ENCODE results near the gene NANOS1.
"Not testable (repeated sequence)": the region's sequence is repeated elsewhere in the genome, so short reads cannot be mapped to it uniquely, and the experiment has no call there.

The NANOS1 gene

DNA sequence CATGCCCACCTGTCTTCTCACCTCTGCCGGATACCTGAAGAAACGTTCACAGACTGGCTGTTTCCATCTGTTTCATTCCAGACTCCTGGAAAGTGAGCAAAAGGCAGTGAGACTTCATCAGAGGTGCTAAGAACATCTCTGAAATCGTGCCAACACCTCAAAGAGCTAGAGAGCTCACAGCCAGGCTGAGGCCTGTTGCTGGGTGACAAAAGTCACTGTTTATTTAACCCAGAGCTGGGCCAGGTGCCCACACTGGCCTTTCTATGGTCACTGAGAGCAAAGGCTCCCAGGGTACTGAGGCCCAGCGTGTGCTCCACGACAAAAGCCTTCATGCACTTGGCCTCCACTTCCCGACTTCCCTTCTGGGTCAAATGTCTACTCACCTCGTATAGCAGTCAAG, 3.7 kb upstream of the NANOS1 start:
- DNase-seq (ENCODE audit: low read depth) = no peak
- H3K4me3 ChIP-seq (ENCODE audit: low read depth, low read length) = no peak overlapping the region
- TF ChIP-seq, protein P1, sequence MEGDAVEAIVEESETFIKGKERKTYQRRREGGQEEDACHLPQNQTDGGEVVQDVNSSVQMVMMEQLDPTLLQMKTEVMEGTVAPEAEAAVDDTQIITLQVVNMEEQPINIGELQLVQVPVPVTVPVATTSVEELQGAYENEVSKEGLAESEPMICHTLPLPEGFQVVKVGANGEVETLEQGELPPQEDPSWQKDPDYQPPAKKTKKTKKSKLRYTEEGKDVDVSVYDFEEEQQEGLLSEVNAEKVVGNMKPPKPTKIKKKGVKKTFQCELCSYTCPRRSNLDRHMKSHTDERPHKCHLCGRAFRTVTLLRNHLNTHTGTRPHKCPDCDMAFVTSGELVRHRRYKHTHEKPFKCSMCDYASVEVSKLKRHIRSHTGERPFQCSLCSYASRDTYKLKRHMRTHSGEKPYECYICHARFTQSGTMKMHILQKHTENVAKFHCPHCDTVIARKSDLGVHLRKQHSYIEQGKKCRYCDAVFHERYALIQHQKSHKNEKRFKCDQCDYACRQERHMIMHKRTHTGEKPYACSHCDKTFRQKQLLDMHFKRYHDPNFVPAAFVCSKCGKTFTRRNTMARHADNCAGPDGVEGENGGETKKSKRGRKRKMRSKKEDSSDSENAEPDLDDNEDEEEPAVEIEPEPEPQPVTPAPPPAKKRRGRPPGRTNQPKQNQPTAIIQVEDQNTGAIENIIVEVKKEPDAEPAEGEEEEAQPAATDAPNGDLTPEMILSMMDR (conservative IDR thresholded peaks at IDR 0.05; ENCODE audit: low read depth, low read length) = no peak

DNA sequence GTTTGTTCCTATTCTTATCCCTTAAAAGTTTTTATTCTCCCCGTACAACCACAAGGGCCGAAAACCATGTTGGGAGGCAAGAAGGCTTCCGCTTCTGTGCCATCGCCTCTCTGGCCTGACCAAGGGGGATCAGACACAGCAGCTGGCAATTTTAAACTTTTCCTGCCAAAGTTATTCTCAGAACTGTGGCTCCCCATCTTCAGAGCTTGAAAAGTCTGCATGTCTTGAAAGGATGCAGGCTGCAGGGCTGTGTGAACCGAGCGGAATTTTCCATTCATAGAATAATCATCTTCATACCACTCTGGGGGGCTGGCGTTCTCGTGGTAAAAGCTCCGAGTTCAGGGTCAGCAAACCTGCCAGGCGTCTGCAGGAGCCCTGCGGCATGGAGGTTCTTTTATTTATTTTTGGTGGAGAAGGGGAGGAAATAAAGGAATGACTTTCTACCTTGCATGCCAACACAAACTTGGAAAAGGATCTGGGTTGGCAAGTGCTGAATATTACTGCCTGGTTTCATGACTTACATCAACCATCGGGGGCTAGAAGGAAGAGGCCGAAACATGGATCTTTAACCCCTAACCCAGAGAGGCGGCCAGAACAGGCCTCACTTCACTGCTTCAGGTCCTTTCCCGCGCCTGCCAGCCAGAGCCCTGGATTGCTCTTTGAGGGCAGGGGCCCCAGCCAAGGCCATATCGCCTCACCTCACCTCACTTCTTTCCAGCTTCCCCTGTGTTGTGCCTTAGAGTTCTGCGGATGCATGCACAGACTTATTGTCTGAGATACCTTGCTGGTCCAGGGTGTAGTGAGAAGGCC, 3.0 kb upstream of the NANOS1 start:
- TF ChIP-seq, protein P1 (conservative IDR thresholded peaks at IDR 0.05; ENCODE audit: low read depth, low read length) = no peak
- DNase-seq (ENCODE audit: low read depth) = no peak

DNA sequence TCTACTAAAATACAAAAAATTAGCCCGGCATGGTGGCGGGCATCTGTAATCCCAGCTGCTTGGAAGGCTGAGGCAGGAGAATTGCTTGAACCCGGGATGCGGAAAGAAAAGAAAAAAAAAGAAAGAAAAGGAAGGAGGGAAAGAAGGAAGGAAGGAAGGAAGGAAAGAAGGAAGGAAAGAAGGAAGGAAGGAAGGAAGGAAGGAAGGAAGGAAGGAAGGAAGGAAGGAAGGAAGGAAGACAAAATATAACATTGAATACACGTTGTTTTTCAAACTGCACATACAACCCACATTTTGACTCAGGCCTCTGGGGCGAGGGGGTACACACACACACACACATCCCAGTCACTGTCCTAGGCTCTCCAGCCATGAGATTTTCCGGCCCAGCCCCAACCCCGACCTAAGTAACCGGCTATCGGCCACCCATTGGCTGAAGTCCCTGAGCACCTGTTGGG, 1.0 kb upstream of the NANOS1 start:
- DNase-seq (ENCODE audit: low read depth) = not testable (repeated sequence)
- peak overlapping the region; percentile 57 for H3K4me3 ChIP-seq (ENCODE audit: low read depth, low read length)

More for the DNA sequence above, 3.0 kb upstream of the NANOS1 start:
- H3K4me3 ChIP-seq (ENCODE audit: low read depth, low read length) = no peak overlapping the region

DNA sequence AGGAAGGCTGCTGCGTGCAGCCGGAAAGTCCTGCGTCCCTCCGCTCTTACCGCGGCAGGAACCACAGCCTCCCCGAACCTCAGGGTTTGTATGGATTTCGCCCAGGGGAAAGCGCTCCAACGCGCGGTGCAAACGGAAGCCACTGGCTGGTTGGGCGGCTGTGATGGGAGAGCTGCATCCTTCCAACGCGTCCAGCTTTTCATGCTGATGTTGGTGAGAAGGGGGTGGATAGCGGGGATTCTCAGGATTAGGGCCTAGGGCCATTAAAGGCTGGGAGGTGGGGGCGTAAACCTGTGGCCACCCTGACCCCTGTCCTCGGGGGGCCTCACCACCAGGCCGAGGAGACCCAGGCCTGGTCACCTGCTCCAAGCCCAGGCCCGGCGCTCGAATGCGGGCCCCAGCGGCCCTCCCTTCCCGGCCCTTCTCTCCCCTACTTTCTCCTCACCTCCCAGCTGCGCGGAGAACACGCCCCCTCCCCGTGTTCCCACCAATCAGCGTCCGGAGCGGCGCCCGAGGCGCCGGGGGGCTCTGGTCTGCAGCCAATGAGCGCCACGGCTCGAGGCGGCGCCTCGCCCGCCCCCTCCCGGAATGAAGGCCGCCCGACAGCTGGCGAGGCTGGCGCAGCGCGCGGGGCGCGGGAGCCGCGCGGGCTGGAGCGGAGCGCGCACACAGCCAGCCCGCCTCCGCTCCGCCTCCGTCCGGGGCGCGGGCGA, 458 bp upstream of the NANOS1 start:
- TF ChIP-seq, protein P1 (conservative IDR thresholded peaks at IDR 0.05; ENCODE audit: low read depth, low read length) = no peak
- peak; percentile 90 for DNase-seq (ENCODE audit: low read depth)
- peak overlapping the region; percentile 57 for H3K4me3 ChIP-seq (ENCODE audit: low read depth, low read length)

DNA sequence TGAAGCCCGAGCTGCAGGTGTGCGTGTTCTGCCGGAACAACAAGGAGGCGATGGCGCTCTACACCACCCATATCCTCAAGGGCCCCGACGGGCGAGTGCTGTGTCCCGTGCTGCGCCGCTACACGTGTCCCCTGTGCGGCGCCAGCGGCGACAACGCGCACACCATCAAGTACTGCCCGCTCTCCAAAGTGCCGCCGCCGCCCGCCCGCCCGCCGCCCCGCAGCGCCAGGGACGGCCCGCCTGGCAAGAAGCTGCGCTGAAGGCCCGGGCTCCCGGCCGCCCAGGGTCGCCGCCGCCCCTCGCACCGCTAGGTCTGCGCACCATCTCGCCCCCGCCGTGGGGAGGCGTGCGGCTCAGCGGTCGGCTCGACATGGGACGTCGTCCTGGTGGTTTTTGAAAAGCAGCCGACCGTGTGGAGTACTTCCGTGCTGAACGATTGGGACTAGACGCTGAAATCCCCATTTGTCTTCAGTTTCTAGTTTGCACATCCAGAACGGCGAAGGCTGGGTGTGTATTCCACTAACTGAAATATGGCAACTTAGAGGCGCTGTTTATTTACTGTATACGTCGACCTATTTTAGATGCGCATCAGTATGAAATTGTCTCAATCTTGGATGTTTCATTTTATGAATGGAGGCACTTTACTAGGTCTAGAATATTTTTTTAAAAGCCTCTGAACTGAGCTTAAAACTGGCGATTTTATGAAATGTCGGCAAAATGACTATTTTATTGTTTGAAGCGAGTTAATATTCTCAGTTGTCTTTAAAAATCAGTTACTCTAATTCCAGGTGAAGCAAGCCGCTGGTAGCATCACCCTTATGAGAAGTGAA, 1.1 kb downstream of the NANOS1 start:
- H3K4me3 ChIP-seq (ENCODE audit: low read depth, low read length) = peak overlapping the region; percentile 57
- TF ChIP-seq, protein P1 (conservative IDR thresholded peaks at IDR 0.05; ENCODE audit: low read depth, low read length) = no peak
- peak; percentile 63 for DNase-seq (ENCODE audit: low read depth)

DNA sequence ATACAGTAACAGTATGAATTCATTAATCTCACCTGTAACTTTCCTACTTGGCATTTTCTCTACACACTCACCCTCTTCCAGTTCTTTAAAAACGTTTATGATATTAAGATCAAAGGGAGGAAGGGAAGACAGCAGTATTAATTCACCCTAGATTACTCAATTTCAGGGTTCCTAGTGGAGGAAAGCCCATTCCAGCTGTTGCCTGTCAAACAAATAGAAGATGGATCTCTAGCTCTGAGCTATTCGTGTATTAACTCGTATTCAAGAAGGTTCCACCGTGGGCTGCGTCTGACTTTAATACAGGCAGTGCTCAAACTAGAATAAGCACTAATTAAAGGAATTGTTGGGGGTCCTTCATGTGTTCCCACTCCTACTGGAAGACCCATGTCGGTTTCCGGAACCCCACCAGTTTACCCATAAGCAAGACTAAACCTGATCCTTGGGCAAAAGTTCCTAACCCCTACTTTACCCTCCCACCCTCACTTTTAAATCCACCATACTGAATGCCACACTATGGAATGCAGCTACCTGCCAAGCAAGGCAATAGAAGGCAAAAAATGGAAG, 2.1 kb downstream of the NANOS1 start:
- no peak for DNase-seq (ENCODE audit: low read depth)
- TF ChIP-seq, protein P1 (conservative IDR thresholded peaks at IDR 0.05; ENCODE audit: low read depth, low read length) = no peak
- no peak overlapping the region for H3K4me3 ChIP-seq (ENCODE audit: low read depth, low read length)

DNA sequence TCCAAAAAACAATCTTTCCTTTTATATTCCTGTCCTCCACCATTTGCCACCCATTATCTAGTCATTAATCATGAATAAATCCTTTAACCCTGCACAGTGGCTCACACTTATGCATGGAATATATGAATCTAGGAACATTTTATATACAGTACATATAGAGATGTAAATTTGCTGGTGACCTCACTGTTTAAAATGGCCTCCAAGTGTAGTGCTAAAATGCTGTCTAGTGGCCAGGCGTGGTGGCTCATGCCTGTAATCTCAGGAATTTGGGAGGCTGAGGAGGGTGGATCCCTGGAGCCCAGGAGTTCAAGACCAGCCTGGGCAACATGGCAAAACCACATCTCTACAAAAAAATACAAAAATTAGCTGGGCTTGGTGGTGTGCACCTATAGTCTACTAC, 9.6 kb downstream of the NANOS1 start:
- no peak overlapping the region for H3K4me3 ChIP-seq (ENCODE audit: low read depth, low read length)
- TF ChIP-seq, protein P1 (conservative IDR thresholded peaks at IDR 0.05; ENCODE audit: low read depth, low read length) = no peak
- DNase-seq (ENCODE audit: low read depth) = no peak
